GM21737 (cell line): ENCODE results near the gene CCNF.

ENCODE experiments used
- ATAC-seq: cut with Tn5 transposase; IDR thresholded peaks from one replicate; pipeline ENCODE4 v1.9.1; 2021; ENCODE audit warnings: mild to moderate bottlenecking, moderate library complexity; ENCODE audit not compliant: unreplicated experiment

Gene CCNF

GRCh38 chr16:2499890-2500429, 70.7 kb downstream of the CCNF start:
- ATAC-seq = no peak

- ATAC-seq = no peak
Observed at GRCh38 chr16:2500430-2500917, 71.2 kb downstream of the CCNF start.

- peak; percentile 58 for ATAC-seq
Observed at GRCh38 chr16:2500918-2501750, 71.9 kb downstream of the CCNF start.

GRCh38 chr16:2501946-2502895, 73.0 kb downstream of the CCNF start:
- ATAC-seq = no peak

- no peak for ATAC-seq
Observed at GRCh38 chr16:2505695-2506094, 76.4 kb downstream of the CCNF start.

GRCh38 chr16:2507052-2507659, 77.9 kb downstream of the CCNF start:
- ATAC-seq = peak; percentile 49

GRCh38 chr16:2507665-2508064, 78.4 kb downstream of the CCNF start:
- ATAC-seq = peak; percentile 22
